GM19328 (cell line): ENCODE measurements around the gene EPSTI1.

Experiments used
- ATAC-seq: cut with Tn5 transposase; IDR thresholded peaks from one replicate; pipeline ENCODE4 v1.9.1; 2021; ENCODE audit warnings: mild to moderate bottlenecking, moderate library complexity; ENCODE audit not compliant: unreplicated experiment

The EPSTI1 gene

GRCh38 chr13:42860485-42860884 lies 131.6 kb downstream of the EPSTI1 start:
- ATAC-seq, result no peak

DNA sequence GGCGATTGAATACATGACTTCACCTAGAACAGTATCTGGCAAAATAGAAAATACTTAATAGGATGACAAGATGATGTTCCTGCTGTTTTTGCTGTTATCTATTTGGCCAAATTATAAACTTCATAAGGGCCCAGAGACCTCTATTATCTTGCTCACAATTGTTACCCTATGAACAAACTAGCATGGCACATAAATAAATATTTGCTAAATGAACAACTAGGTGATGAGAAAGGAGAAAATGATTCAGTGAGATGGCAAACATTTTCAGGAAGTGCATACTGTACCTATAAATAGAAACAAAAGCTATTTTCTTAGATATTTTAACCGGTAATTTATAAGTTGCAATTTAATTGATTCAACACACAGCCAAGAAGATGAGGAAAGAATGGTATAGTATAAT lies 132.3 kb downstream of the EPSTI1 start:
- no peak for ATAC-seq

GRCh38 chr13:42855410-42855809 lies 136.6 kb downstream of the EPSTI1 start:
- no peak for ATAC-seq

DNA sequence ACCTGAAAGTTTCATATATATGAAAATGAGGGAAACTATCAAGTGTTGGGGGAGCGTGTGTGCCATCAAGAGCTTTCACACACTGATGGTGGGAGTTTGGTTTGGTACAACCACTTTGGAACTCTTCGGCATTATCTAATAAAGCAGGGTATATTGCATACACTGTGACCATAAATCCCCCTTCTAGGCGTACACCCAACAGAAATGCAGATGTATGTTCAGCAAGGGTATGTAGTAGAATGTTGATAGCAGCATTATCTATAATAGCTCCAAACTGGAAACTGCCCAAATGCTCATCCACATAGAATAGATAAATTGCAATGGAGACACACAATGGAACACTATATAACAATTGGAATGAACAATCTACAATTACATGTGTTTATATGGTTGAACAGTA lies 139.9 kb downstream of the EPSTI1 start:
- no peak for ATAC-seq

- ATAC-seq, result no peak
Observed at GRCh38 chr13:42849200-42849599, 142.8 kb downstream of the EPSTI1 start.

GRCh38 chr13:42847891-42848663 lies 144.0 kb downstream of the EPSTI1 start:
- ATAC-seq, result no peak

- no peak for ATAC-seq
Observed at GRCh38 chr13:42836930-42837690, 154.9 kb downstream of the EPSTI1 start.
